8988T (cell line): ENCODE measurements around the gene HEXD.

Experiments used
- DNase-seq: peaks from one replicate; pipeline ENCODE4 v3.0.0; 2011

Gene HEXD

DNA sequence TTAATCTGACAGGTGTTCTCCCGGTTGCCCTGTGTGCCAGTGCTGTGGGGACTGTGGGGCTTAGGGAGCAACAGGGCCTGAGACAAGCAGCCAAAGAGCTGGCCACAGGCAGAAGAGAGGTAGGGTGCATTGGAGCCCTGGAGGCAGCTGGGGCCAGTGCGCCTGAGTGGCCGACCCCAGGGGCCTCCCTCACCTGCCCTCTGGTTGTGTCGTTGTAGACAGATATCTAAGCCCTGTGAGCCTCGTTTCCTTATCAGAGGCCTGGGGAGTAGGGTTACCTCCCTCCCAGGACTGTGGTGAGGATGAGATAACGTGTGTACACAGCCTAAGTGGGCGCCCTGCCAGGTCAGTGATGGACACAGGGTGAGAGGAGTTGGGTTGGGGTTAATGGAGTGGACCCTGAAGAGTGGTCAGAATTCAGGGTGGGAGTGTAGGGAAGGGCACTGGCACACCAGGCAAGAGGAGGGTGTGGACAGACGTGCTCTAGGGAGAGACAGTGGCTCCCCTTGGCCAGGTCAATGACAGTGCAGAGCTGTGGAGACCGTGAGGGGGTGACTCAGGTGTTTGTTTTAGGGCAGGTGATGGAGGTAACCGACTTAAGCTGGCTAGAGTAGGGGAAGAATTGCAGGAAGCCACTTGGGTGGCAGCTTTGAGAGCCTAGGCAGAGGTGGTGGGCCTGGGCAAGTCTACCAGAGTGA, 43.8 kb downstream of the HEXD start:
- no peak for DNase-seq

- DNase-seq: no peak
These were observed 45.2 kb downstream of the HEXD start for GRCh38 chr17:82463391-82463790.

GRCh38 chr17:82463925-82464566, 45.9 kb downstream of the HEXD start:
- DNase-seq: no peak

- DNase-seq: no peak
These were observed 46.4 kb downstream of the HEXD start for GRCh38 chr17:82464567-82464929.

DNA sequence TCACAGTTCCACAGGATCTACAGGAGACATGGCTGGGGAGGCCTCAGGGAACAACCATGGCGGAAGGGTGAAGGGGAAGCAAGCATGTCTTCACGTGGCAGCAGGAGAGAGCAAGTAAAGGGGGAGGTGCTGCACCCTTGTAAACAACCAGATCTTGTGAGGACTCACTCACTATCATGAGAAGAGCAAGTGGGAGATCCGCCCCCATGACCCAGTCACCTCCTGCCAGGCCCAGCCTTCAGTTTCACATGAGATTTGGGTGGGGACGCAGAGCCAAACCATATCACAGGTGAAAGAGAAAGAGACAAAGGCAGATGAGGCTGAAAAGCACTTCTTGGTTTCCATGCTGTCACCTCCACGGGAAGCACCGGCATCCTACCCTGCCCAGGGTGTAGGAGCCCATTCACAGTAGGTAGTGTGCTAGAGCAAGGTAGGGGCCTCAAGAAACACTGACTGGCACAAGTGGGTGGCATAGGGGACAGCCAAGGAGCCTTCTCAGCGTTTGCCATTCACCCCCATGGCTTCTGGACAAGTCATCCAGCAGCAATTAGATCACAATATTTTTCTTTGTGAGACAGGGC, 47.0 kb downstream of the HEXD start:
- no peak for DNase-seq

DNA sequence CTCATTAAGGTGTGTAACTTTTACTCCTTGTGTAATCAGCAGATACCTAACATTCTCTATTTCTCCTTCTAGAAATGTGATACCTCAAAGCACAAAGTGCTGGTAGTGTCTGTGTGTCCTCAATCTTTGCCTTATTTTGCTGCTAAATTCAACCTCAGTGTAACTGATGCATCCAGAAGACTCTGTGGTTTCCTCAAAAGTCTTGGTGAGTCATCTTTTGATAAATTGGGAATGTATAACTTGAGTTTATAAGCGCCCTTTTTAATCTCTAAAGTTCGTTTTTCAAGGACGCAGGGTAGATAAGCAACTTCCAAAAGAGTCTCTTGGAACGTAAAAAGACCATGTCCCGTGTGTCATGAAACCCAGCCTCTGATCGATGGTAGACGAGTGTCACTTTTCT, 50.5 kb downstream of the HEXD start:
- no peak for DNase-seq

DNA sequence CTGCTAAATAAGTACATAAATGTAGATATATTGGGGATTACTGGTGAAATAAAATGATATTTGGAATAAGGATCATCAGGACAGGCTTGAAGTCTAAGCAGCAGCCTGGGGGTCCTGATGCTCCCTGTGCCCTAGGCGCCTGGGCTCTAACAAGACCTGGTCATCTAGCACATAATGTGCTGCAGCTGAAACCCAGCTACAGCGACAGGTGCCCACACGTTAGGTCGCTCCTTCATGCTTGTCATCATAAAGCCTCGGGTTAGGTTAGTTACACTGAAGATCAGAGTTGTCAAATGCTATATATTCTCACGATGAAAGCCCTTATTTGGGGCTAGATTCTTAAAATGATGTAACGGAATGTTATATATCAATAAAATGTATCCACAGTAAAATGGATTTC, 51.9 kb downstream of the HEXD start:
- DNase-seq: no peak

DNA sequence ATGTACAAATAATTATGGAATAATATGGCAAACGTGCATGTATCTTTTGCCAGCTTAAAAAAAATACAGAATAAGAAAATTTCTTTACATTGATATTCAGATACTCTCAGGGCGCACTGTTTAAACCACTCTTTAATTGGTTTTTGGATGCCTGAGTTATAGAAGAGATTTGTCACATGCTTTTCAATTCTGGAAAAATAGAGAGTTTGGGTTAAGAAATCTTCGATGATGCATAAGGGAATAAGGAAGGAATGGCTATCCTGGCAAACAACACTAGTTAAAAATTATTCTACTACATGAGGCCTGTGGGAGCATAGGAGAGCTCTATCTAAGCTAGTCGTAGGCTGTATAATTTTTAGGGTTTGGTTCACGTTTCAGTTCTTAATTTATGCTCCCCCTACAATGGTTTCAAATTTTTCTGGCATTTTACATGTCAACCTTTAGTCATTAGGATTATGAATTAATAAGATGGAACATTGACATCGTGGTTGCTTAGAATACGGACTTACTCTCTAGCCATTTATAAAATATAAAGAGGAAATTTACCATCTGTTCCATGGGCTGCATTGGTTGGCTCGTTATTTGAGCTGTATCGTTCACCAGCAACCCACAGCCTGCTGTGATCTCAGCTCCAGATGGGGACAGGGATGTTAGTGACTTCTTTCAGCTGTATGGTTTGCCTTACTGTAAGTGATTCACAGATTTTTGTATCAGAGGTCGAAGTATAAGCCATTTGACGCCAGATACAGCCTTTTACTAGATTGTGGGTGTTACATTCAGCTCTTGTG, 56.3 kb downstream of the HEXD start:
- DNase-seq: no peak

DNA sequence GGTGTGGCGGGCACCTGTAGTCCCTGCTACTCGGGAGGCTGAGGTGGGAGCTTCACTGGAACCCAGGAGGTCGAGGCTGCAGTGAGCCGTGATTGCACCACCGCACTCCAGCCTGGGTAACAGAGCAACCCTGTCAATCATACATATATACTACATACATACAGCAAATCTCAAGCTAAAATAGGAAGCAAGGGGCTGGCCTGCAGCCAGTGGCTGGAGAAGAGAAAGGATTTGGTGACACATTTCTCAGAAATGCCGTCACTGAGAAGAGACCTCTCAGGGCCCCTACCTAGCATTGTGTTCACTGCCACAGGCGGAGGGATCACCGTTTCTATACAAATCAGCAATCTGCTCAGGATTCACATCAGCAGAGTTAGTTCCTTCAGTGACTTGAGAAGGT, 57.3 kb downstream of the HEXD start:
- no peak for DNase-seq

DNA sequence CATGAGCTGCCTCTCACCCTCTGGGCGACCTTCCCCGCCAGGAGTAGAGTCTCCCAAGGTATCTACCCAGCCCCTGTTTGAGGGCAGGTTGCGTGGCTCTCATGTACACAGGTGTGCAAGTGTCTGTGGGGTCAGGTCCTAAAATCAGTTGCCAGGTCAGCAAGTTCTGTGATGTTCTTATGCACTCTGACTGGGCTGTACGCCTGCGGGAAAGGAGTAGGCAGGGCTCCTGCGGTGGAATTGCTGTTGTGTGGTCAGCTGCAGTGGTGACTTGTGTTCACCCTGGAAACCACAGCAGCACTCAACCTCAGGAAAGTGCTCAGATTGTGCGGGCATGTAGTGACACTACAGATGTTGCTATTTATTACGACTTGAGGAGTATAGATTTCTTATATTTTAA, 59.8 kb downstream of the HEXD start:
- DNase-seq: no peak

DNA sequence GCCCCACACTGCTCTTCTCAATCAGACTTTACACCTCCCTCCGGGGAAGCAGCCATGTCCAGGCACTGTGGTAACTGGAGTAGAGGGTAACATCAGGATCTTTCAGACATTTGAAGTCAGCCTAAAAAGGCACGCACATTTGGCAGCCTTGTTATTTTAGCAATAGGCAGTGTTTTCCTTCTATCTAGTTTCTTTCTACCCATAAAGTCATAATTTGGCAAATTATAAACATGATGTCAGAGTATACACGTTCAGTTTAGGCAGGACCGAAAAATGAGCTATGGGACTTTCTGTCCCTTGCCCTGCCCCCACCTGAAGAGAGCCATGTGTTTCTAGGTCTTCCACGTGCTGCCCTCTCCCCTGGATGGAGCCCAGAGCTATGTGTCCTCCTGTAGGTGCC, 61.5 kb downstream of the HEXD start:
- DNase-seq: no peak

DNA sequence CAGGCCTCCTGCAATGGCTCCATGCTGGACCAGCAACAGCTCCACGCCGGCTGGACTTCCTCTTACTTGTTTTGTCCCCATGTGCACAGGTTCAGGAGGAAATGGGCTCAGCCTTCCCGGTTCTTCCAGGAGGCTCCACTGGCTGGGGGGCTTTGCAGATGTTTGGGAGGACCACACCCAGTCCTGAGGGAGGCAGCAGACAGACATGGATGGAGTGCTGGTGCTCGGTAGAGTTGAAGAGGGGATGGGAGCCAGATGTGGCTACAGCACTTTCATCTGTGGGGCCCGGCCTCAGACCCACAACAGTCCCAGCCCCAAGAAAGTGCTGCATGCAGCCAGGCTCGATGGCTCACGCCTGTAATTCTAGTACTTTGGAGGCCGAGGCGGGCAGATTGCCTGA, 62.2 kb downstream of the HEXD start:
- DNase-seq: no peak

DNA sequence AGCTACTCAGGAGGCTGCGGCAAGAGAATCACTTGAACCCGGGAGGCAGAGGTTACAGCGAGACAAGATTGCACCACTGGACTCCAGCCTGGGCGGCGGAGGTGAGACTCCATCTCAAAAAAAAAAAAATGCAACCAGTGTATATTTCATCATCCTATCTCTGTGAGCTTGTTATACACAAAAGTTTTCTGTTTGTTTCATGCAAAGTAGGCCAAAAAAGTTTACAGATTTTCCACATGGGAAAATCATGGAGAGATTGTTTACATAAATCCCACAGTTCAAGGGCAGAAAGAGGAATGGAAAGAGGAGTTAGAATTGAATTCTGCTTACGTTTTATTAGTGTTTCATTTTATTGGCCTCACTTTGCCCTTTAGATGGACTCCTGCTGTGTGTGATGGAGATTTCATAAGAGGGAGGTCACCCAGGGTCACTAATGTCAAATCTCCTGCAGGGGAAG, 65.1 kb downstream of the HEXD start:
- DNase-seq: no peak

- no peak for DNase-seq
These were observed 65.7 kb downstream of the HEXD start for GRCh38 chr17:82483836-82484235.

- DNase-seq: no peak
These were observed 68.3 kb downstream of the HEXD start for GRCh38 chr17:82486231-82487094.

DNA sequence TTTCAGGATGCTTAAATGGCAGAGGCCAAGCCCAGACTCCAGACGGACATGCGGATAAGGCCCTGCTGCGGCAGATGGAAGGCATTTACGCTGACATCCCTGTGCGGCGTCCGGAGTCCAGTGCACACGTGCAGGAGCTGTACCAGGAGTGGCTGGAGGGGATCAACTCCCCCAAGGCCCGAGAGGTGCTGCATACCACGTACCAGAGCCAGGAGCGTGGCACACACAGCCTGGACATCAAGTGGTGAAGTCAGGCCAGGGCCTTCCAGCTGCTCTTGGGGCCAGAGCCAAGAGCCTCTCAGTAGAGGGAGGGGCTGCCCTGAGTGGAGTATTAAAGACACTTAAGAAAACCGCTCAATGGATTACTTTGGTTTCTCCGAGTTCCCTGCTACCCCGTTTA, 69.8 kb downstream of the HEXD start:
- no peak for DNase-seq

- DNase-seq: no peak
These were observed 71.0 kb downstream of the HEXD start for GRCh38 chr17:82489117-82489516.

DNA sequence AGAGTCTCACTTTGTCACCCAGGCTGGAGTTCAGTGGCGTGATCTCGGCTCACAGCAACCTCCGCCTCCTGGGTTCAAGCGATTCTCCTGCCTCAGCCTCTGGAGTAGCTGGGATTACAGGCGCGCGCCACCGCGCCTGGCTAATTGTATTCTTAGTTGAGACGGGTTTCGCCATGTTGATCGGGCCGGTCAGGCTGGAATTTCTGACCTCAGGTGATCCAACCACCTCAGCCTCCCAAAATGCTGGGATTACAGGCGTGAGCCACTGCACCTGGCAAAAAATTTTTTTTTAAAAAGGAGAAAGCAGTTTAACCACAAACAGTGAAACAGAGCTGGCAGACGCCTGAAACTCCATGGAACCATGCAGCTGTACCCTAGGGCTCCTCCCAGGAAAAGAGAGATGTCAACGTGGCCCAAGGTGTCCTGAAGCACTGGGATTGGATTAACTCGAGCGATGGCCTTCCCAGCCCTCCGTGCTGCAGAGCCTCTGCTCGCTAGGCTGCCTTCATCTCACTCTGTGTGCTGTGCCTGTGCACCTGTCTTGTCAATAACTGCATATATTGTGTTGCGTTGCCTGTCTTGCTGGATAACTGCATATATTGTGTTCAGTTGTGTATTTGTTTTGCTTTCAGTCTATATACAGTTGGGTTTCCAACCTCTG, 71.8 kb downstream of the HEXD start:
- DNase-seq: no peak

GRCh38 chr17:82490512-82491195, 72.5 kb downstream of the HEXD start:
- no peak for DNase-seq

DNA sequence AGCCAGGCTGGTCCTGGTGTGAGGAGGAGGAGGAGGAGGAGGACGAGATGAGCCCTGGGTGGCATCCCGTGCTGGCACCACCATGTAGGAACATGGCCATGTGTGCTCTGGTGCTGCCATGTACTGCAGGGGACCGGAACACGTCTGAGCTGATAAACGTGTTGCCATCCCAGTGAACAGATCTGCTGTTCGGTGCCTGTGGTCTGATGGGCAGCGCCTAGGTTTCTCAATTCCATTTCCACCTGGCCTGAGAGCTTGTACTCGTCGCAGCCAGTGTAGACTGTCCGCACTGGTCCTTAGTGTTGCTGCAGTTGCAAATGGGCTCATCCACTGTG, 73.0 kb downstream of the HEXD start:
- no peak for DNase-seq

GRCh38 chr17:82491533-82491932, 73.4 kb downstream of the HEXD start:
- DNase-seq: no peak
